Measurements from ENCODE around the gene CEMIP.

DNA sequence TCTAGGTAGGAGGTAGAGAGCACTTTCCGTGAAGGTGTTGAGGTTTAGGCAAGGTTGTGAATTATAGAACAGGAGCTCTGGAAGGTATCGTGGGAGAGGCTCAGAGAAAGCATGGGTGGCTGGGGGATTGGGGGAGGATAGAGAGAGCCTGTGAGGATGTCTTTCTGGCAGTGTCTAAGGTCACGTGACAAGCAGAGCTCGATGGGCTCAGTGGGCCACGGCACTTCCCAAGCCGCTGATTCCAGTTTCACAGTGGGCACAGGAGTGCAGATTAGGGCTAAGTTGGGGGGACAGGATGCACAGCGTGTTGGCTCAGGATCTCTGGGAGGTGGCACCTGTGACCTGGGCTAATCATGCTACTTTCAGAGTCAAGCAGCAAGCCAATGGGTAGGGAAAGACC lies 52.0 kb downstream of the CEMIP start:
- TF ChIP-seq CTCF (IDR thresholded peaks at IDR 0.05; ENCODE audit: insufficient read depth, low read depth, low read length) (no peak), EZH2 (IDR thresholded peaks at IDR 0.05; ENCODE audit: insufficient read depth, low read length) (no peak)
